ENCODE measurements around the gene ZNF384. TPM values are rescaled to one million over a fixed set of nuclear protein-coding genes. Genes with fewer than 3 reads are reported as not detected.

Gene ZNF384
- total RNA-seq, 2 donors from 2014 or later = 36.8 to 45.3 TPM

- Histone ChIP-seq H3K4me1 (ENCODE audit: control insufficient read depth in 1 of 2, low read depth in 2 of 2) (peaks cover 0 to 7% of the 10 kb centered on the region in 2 donors), H3K4me3 (no peak overlapping the region), H3K9me3 (no peaks in the 10 kb centered on the region), H3K27ac (peak overlapping the region in 1 of 2 donors; percentile 1), H3K27me3 (replicated peaks; ENCODE audit: insufficient read depth) (no peaks in the 10 kb centered on the region), H3K36me3 (peaks cover 5% of the 10 kb centered on the region)
- DNase-seq (ENCODE audit: low spot score) (no peak), ATAC-seq (ENCODE audit: insufficient number of reproducible peaks, low FRiP score, low read depth) (no peak)
- TF ChIP-seq, protein P1, sequence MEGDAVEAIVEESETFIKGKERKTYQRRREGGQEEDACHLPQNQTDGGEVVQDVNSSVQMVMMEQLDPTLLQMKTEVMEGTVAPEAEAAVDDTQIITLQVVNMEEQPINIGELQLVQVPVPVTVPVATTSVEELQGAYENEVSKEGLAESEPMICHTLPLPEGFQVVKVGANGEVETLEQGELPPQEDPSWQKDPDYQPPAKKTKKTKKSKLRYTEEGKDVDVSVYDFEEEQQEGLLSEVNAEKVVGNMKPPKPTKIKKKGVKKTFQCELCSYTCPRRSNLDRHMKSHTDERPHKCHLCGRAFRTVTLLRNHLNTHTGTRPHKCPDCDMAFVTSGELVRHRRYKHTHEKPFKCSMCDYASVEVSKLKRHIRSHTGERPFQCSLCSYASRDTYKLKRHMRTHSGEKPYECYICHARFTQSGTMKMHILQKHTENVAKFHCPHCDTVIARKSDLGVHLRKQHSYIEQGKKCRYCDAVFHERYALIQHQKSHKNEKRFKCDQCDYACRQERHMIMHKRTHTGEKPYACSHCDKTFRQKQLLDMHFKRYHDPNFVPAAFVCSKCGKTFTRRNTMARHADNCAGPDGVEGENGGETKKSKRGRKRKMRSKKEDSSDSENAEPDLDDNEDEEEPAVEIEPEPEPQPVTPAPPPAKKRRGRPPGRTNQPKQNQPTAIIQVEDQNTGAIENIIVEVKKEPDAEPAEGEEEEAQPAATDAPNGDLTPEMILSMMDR (IDR thresholded peaks at IDR 0.05) = no peak
Observed at GRCh38 chr12:6644903-6645302, 44.3 kb downstream of the ZNF384 start.

- Histone ChIP-seq H3K36me3 (no peaks in the 10 kb centered on the region), H3K9me3 (no peaks in the 10 kb centered on the region), H3K27ac (peak overlapping the region in 1 of 2 donors; percentile 1), H3K4me1 (ENCODE audit: control insufficient read depth in 1 of 2, low read depth in 2 of 2) (peaks cover 0 to 7% of the 10 kb centered on the region in 2 donors), H3K4me3 (no peak overlapping the region), H3K27me3 (replicated peaks; ENCODE audit: insufficient read depth) (no peaks in the 10 kb centered on the region)
- ATAC-seq (ENCODE audit: insufficient number of reproducible peaks, low FRiP score, low read depth) (no peak), DNase-seq (ENCODE audit: low spot score) (no peak)
- TF ChIP-seq, protein P1 (IDR thresholded peaks at IDR 0.05) = no peak
Observed at GRCh38 chr12:6644257-6644596, 44.9 kb downstream of the ZNF384 start.

GRCh38 chr12:6643569-6644256 lies 45.5 kb downstream of the ZNF384 start:
- H3K4me1 ChIP-seq (ENCODE audit: control insufficient read depth in 1 of 2, low read depth in 2 of 2) = peaks cover 0 to 7% of the 10 kb centered on the region in 2 donors
- H3K27ac ChIP-seq = no peak overlapping the region
- no peak for ATAC-seq (ENCODE audit: insufficient number of reproducible peaks, low FRiP score, low read depth)
- H3K9me3 ChIP-seq = no peaks in the 10 kb centered on the region
- H3K4me3 ChIP-seq = no peak overlapping the region
- TF ChIP-seq, protein P1 (IDR thresholded peaks at IDR 0.05) = no peak
- no peaks in the 10 kb centered on the region for H3K36me3 ChIP-seq
- H3K27me3 ChIP-seq (replicated peaks; ENCODE audit: insufficient read depth) = no peaks in the 10 kb centered on the region
- DNase-seq (ENCODE audit: low spot score) = no peak

GRCh38 chr12:6641131-6641530 lies 48.0 kb downstream of the ZNF384 start:
- TF ChIP-seq, protein P1 (IDR thresholded peaks at IDR 0.05) = no peak
- no peak overlapping the region for H3K27ac ChIP-seq
- no peaks in the 10 kb centered on the region for H3K4me1 ChIP-seq (ENCODE audit: control insufficient read depth in 1 of 2, low read depth in 2 of 2)
- H3K36me3 ChIP-seq = no peaks in the 10 kb centered on the region
- H3K9me3 ChIP-seq = no peaks in the 10 kb centered on the region
- no peaks in the 10 kb centered on the region for H3K27me3 ChIP-seq (replicated peaks; ENCODE audit: insufficient read depth)
- H3K4me3 ChIP-seq = no peak overlapping the region
- ATAC-seq (ENCODE audit: insufficient number of reproducible peaks, low FRiP score, low read depth) = no peak
- no peak for DNase-seq (ENCODE audit: low spot score)

DNA sequence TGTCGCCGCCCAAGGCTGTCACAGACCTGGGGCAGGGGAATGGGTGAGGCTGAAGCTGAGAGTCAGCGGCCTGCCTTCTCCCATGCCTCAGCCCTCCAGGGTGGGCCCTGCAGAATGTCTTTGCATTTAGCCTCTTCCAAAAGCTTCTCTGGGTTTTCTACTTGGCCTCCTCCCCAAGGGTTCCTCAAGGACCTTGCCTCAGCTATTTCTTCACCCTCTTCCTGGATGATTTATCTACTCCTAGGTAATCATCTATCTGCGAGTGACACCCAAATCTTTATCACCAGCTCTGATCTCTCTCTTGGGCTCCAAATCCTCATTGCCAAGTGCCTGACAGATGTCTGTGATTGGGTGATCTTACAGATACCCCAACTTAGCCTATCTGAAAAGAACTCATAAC lies 48.7 kb downstream of the ZNF384 start:
- no peaks in the 10 kb centered on the region for H3K9me3 ChIP-seq
- TF ChIP-seq, protein P1 (IDR thresholded peaks at IDR 0.05) = no peak
- ATAC-seq (ENCODE audit: insufficient number of reproducible peaks, low FRiP score, low read depth) (no peak), DNase-seq (ENCODE audit: low spot score) (no peak)
- H3K27ac ChIP-seq = no peak overlapping the region
- H3K4me1 ChIP-seq (ENCODE audit: control insufficient read depth in 1 of 2, low read depth in 2 of 2) = no peaks in the 10 kb centered on the region
- H3K36me3 ChIP-seq = no peaks in the 10 kb centered on the region
- no peaks in the 10 kb centered on the region for H3K27me3 ChIP-seq (replicated peaks; ENCODE audit: insufficient read depth)
- no peak overlapping the region for H3K4me3 ChIP-seq

All from thoracic aorta (tissue), 2 donors.